Measurements from ENCODE around the gene TTYH3.

The TTYH3 gene

DNA sequence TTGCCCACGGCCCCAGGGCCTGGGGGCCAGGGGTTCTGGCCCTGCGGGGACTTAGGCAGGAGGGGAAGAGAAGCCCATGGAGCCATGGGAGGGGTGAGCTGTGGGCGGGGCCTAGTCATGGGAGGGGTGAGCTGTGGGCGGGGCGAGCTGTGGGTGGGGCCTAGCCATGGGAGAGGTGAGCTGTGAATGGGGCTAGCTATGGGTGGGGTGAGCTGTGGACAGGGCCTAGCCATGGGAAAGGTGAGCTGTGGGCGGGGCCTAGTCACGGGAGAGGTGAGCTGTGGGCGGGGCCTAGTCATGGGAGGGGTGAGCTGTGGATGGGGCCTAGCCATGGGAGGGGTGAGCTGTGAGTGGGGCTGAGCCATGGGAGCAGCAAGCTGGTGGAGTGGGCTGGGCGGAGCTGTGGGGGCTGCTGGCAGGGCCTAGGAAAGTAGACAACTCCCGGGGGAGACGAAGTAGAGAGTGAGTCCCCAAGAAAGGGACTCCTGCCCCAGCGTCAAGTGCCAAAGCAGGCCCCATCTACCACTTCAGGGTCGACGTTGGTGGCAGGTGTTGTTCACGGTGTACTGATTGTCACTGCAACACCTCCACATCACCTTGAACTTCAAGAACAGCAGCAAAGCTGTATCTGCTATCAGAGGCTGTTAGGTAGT lies 19.2 kb upstream of the TTYH3 start:
- no peaks in the 10 kb centered on the region for H3K27me3 ChIP-seq (replicated peaks; ENCODE audit: control insufficient read depth, insufficient read depth, low read length)
- TF ChIP-seq, protein P1, sequence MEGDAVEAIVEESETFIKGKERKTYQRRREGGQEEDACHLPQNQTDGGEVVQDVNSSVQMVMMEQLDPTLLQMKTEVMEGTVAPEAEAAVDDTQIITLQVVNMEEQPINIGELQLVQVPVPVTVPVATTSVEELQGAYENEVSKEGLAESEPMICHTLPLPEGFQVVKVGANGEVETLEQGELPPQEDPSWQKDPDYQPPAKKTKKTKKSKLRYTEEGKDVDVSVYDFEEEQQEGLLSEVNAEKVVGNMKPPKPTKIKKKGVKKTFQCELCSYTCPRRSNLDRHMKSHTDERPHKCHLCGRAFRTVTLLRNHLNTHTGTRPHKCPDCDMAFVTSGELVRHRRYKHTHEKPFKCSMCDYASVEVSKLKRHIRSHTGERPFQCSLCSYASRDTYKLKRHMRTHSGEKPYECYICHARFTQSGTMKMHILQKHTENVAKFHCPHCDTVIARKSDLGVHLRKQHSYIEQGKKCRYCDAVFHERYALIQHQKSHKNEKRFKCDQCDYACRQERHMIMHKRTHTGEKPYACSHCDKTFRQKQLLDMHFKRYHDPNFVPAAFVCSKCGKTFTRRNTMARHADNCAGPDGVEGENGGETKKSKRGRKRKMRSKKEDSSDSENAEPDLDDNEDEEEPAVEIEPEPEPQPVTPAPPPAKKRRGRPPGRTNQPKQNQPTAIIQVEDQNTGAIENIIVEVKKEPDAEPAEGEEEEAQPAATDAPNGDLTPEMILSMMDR (IDR thresholded peaks at IDR 0.05; ENCODE audit: insufficient read depth, low read length, poor library complexity, severe bottlenecking): no peak
- H3K36me3 ChIP-seq (ENCODE audit: control insufficient read depth, insufficient read depth, low read length): no peaks in the 10 kb centered on the region
- no peak overlapping the region for H3K4me3 ChIP-seq (replicated peaks; ENCODE audit: low read depth, low read length)
- no peak for DNase-seq (ENCODE audit: extremely low read depth, insufficient read length)

GRCh38 chr7:2613098-2613930 lies 18.5 kb upstream of the TTYH3 start:
- Histone ChIP-seq H3K4me3 (replicated peaks; ENCODE audit: low read depth, low read length) (no peak overlapping the region), H3K27me3 (replicated peaks; ENCODE audit: control insufficient read depth, insufficient read depth, low read length) (no peaks in the 10 kb centered on the region), H3K36me3 (ENCODE audit: control insufficient read depth, insufficient read depth, low read length) (no peaks in the 10 kb centered on the region)
- DNase-seq (ENCODE audit: extremely low read depth, insufficient read length): no peak
- TF ChIP-seq, protein P1 (IDR thresholded peaks at IDR 0.05; ENCODE audit: insufficient read depth, low read length, poor library complexity, severe bottlenecking): no peak

DNA sequence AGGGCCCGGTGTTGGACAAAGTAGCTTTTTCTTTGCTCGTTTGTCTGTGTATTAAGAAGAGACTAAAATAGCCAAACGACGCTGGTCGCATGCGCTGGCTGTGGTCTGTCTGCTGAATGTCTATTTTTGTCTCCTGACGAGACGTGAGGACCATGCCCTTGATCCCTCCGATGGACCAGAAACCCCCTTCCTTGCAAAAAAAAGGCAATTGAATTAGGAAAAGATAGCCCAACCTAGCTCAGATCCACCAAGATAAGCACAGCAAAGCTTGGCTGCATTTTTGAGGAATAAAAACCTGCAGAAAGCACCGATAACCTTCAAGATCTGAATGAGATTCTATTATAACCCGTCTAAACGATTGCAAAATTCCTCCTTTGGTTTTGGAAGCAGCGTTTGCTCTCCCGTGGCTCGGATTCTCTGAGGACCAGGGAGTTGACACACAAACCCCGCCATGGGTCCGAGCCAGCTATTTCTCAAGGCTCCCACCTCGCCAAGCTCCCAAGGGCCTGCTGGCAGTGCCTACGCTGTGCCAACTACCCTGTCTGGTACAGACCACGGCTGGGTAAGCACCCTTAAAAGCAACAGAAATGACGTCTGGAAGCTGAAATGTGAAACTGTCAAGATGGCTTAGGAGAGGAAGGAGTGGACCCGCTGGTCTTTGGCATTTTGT lies 17.7 kb upstream of the TTYH3 start:
- no peak for DNase-seq (ENCODE audit: extremely low read depth, insufficient read length)
- Histone ChIP-seq H3K27me3 (replicated peaks; ENCODE audit: control insufficient read depth, insufficient read depth, low read length) (no peaks in the 10 kb centered on the region), H3K4me3 (replicated peaks; ENCODE audit: low read depth, low read length) (no peak overlapping the region), H3K36me3 (ENCODE audit: control insufficient read depth, insufficient read depth, low read length) (no peaks in the 10 kb centered on the region)
- TF ChIP-seq, protein P1 (IDR thresholded peaks at IDR 0.05; ENCODE audit: insufficient read depth, low read length, poor library complexity, severe bottlenecking): no peak

- H3K27me3 ChIP-seq (replicated peaks; ENCODE audit: control insufficient read depth, insufficient read depth, low read length): no peaks in the 10 kb centered on the region
- H3K4me3 ChIP-seq (replicated peaks; ENCODE audit: low read depth, low read length): no peak overlapping the region
- H3K36me3 ChIP-seq (ENCODE audit: control insufficient read depth, insufficient read depth, low read length): no peaks in the 10 kb centered on the region
- no peak for DNase-seq (ENCODE audit: extremely low read depth, insufficient read length)
- TF ChIP-seq, protein P1 (IDR thresholded peaks at IDR 0.05; ENCODE audit: insufficient read depth, low read length, poor library complexity, severe bottlenecking): no peak
Observed at GRCh38 chr7:2614631-2615330, 17.0 kb upstream of the TTYH3 start.

- Histone ChIP-seq H3K27me3 (replicated peaks; ENCODE audit: control insufficient read depth, insufficient read depth, low read length) (no peaks in the 10 kb centered on the region), H3K36me3 (ENCODE audit: control insufficient read depth, insufficient read depth, low read length) (no peaks in the 10 kb centered on the region), H3K4me3 (replicated peaks; ENCODE audit: low read depth, low read length) (no peak overlapping the region)
- TF ChIP-seq, protein P1 (IDR thresholded peaks at IDR 0.05; ENCODE audit: insufficient read depth, low read length, poor library complexity, severe bottlenecking): no peak
- no peak for DNase-seq (ENCODE audit: extremely low read depth, insufficient read length)
Observed at GRCh38 chr7:2616387-2617324, 15.1 kb upstream of the TTYH3 start.

Data from GM06990 (cell line).